GM06990 (cell line): Measurements from ENCODE around the gene OR52E8.

Experiments used
- DNase-seq: peaks from one replicate; pipeline ENCODE4 v3.0.0-alpha.2; 2011; ENCODE audit not compliant: insufficient read length; ENCODE audit errors: extremely low read depth
- H3K27me3 ChIP-seq: replicated peaks from 2 replicates; pipeline ENCODE4 v1.6.0; 2011; ENCODE audit warnings: low read length; ENCODE audit not compliant: control insufficient read depth, insufficient read depth
- H3K36me3 ChIP-seq: 2 replicates; pipeline ENCODE4 v1.5.1; 2011; ENCODE audit warnings: low read length; ENCODE audit not compliant: control insufficient read depth, insufficient read depth
- H3K4me3 ChIP-seq: replicated peaks from 2 replicates; pipeline ENCODE4 v1.5.1; 2011; ENCODE audit warnings: low read depth, mild to moderate bottlenecking, control low read depth, low read length
- TF ChIP-seq, protein P1 (sequence below): IDR thresholded peaks from 2 replicates; pipeline ENCODE4 v1.5.1; 2011; ENCODE audit warnings: low read length, control low read depth, mild to moderate bottlenecking, inconsistent platforms; ENCODE audit not compliant: insufficient read depth, poor library complexity, severe bottlenecking

The OR52E8 gene

GRCh38 chr11:5857590-5857989 is at the start of gene OR52E8:
TSS of gene OR52E8 (minus strand) at chr11:5857690. CDS start at chr11:5857690, 0 bp downstream.
- Histone ChIP-seq H3K4me3 (no peak within 1 kb of the TSS), H3K36me3 (no peaks in the 10 kb centered on the region), H3K27me3 (no peaks in the 10 kb centered on the region; the same call in 1 of the 2 replicates)
- no peak for DNase-seq
- TF ChIP-seq, protein P1, sequence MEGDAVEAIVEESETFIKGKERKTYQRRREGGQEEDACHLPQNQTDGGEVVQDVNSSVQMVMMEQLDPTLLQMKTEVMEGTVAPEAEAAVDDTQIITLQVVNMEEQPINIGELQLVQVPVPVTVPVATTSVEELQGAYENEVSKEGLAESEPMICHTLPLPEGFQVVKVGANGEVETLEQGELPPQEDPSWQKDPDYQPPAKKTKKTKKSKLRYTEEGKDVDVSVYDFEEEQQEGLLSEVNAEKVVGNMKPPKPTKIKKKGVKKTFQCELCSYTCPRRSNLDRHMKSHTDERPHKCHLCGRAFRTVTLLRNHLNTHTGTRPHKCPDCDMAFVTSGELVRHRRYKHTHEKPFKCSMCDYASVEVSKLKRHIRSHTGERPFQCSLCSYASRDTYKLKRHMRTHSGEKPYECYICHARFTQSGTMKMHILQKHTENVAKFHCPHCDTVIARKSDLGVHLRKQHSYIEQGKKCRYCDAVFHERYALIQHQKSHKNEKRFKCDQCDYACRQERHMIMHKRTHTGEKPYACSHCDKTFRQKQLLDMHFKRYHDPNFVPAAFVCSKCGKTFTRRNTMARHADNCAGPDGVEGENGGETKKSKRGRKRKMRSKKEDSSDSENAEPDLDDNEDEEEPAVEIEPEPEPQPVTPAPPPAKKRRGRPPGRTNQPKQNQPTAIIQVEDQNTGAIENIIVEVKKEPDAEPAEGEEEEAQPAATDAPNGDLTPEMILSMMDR, result no peak

DNA sequence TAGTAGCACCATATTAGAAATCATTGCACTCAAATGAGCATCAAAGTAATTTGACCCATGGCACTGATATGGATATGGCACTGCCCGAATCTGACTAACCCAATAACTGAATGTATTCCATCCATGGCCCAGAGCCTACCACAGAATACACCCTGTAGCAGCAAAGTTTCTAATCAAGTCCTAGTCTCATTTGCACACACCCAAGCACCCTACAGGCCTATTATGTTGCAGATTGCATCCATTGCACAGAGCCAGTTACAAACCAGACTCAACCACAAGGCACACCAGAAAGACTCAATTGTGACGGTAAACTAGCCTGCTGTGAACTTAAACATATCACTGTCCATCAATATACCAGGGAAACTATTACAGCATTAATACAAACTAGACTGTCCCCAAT is 42.0 kb upstream of the OR52E8 start:
- no peaks in the 10 kb centered on the region for H3K27me3 ChIP-seq
- no peak for DNase-seq
- H3K36me3 ChIP-seq, result no peaks in the 10 kb centered on the region
- no peak overlapping the region for H3K4me3 ChIP-seq
- TF ChIP-seq, protein P1, result no peak

GRCh38 chr11:5892908-5893307 is 35.4 kb upstream of the OR52E8 start, which contains the start of gene OR52E5:
TSS of gene OR52E5 (plus strand) at chr11:5893208. CDS start at chr11:5900777, 7,569 bp downstream.
- TF ChIP-seq, protein P1, result no peak

GRCh38 chr11:5891216-5891800 is 33.8 kb upstream of the OR52E8 start:
- no peaks in the 10 kb centered on the region for H3K27me3 ChIP-seq
- TF ChIP-seq, protein P1, result peak; percentile 34
- no peak for DNase-seq
- H3K36me3 ChIP-seq, result no peaks in the 10 kb centered on the region
- no peak overlapping the region for H3K4me3 ChIP-seq

More at GRCh38 chr11:5892908-5893307, 35.4 kb upstream of the OR52E8 start, which contains the start of gene OR52E5:
- Histone ChIP-seq H3K36me3 (no peaks in the 10 kb centered on the region), H3K27me3 (no peaks in the 10 kb centered on the region), H3K4me3 (no peak within 1 kb of the TSS)
- no peak for DNase-seq

- H3K36me3 ChIP-seq, result no peaks in the 10 kb centered on the region
- TF ChIP-seq, protein P1, result no peak
- no peaks in the 10 kb centered on the region for H3K27me3 ChIP-seq
- no peak overlapping the region for H3K4me3 ChIP-seq
- no peak for DNase-seq
Observed at GRCh38 chr11:5887661-5888060, 30.2 kb upstream of the OR52E8 start.
